ENCODE data around the gene NAV3. TPM values are rescaled to one million over a fixed set of nuclear protein-coding genes. Genes with fewer than 3 reads are reported as not detected.

Gene NAV3
- total and polyA plus RNA-seq, 4 donors = 1.6 to 12.5 (median 5.6) TPM

DNA sequence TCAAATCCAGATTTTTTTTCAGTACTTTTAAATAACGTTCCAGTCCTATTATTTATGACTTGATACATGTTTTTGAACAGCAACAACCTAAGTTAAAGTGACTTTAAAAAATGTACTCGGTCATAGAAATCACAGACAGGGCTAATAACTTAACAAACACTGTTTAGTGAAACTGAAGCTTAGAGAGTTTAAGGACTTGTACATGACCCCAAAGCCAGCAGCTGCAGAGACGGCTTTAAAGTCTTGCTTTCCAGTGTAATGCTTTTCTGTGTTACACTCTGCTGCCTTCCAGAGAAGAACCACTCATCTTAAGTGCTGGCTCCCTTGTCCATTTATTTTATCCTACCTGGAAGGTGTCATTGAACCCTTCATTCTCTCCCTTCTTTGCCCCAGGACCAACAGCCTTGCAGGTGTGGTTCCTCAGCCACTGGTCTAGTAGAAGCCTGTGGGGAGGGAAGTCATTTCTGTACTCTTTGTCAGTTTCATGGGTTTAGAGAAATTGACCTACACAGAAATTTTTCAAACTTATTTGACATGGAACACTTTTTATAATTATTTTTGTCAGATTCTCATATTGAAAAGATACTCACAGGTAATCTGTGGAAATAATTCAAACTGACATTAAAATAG, 60.9 kb downstream of the NAV3 start:
- ATAC-seq (ENCODE audit: insufficient read depth, low FRiP score) (no peak), DNase-seq (no peak)
- H3K36me3 ChIP-seq (ENCODE audit: control insufficient read depth in 4 of 4, insufficient read depth in 4 of 4, low read length in 4 of 4) = no peaks in the 10 kb centered on the region
- H3K9ac ChIP-seq (ENCODE audit: insufficient read depth in 1 of 2, low read length in 2 of 2) = no peak overlapping the region
- H3K27me3 ChIP-seq (ENCODE audit: control insufficient read depth in 3 of 3, insufficient read depth in 3 of 3, low read length in 2 of 3) = no peaks in the 10 kb centered on the region
- H3K27ac ChIP-seq (ENCODE audit: low read depth in 1 of 2, low read length in 1 of 2) = no peak overlapping the region
- no peak overlapping the region for H3K4me3 ChIP-seq
- 70 to 84% methylated on average over 3 of the region's 3 CpGs for WGBS, 2 donors
- no peaks in the 10 kb centered on the region for H3K4me1 ChIP-seq (ENCODE audit: control insufficient read depth in 5 of 5, insufficient read depth in 5 of 5, low read length in 5 of 5)
- H3K9me3 ChIP-seq (ENCODE audit: control insufficient read depth in 4 of 4, insufficient read depth in 3 of 4, low read length in 3 of 4) = no peaks in the 10 kb centered on the region
- TF ChIP-seq, protein P1, sequence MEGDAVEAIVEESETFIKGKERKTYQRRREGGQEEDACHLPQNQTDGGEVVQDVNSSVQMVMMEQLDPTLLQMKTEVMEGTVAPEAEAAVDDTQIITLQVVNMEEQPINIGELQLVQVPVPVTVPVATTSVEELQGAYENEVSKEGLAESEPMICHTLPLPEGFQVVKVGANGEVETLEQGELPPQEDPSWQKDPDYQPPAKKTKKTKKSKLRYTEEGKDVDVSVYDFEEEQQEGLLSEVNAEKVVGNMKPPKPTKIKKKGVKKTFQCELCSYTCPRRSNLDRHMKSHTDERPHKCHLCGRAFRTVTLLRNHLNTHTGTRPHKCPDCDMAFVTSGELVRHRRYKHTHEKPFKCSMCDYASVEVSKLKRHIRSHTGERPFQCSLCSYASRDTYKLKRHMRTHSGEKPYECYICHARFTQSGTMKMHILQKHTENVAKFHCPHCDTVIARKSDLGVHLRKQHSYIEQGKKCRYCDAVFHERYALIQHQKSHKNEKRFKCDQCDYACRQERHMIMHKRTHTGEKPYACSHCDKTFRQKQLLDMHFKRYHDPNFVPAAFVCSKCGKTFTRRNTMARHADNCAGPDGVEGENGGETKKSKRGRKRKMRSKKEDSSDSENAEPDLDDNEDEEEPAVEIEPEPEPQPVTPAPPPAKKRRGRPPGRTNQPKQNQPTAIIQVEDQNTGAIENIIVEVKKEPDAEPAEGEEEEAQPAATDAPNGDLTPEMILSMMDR (IDR thresholded peaks at IDR 0.05; ENCODE audit: control extremely low read depth, extremely low read depth) = no peak

DNA sequence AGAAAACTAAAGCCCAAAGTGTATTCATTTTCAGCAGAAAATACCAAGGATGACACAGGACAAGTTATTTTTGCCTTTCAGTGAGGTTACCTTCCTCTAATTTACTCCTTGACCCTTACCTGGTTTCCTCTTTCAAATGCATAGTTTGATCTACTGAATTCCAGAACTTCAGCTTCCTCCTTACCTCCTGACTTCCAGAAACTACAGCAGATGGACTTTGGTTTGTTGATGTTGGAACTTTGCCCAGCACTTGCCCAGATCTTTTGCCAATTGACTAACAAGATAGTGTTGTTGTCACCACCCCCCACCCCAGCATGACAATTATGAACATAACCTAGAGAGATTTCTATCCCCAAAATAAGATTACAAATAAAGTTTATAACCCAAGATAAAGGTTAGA, 63.2 kb downstream of the NAV3 start:
- no peak for ATAC-seq (ENCODE audit: insufficient read depth, low FRiP score)
- Histone ChIP-seq H3K27me3 (ENCODE audit: control insufficient read depth in 3 of 3, insufficient read depth in 3 of 3, low read length in 2 of 3) (no peaks in the 10 kb centered on the region), H3K9me3 (ENCODE audit: control insufficient read depth in 4 of 4, insufficient read depth in 3 of 4, low read length in 3 of 4) (no peaks in the 10 kb centered on the region), H3K9ac (ENCODE audit: insufficient read depth in 1 of 2, low read length in 2 of 2) (no peak overlapping the region), H3K4me3 (no peak overlapping the region), H3K27ac (ENCODE audit: low read depth in 1 of 2, low read length in 1 of 2) (no peak overlapping the region), H3K36me3 (ENCODE audit: control insufficient read depth in 4 of 4, insufficient read depth in 4 of 4, low read length in 4 of 4) (no peaks in the 10 kb centered on the region), H3K4me1 (ENCODE audit: control insufficient read depth in 5 of 5, insufficient read depth in 5 of 5, low read length in 5 of 5) (no peaks in the 10 kb centered on the region)
- DNase-seq = peak in 1 of 3 donors; percentile 5
- TF ChIP-seq, protein P1 (IDR thresholded peaks at IDR 0.05; ENCODE audit: control extremely low read depth, extremely low read depth) = no peak

DNA sequence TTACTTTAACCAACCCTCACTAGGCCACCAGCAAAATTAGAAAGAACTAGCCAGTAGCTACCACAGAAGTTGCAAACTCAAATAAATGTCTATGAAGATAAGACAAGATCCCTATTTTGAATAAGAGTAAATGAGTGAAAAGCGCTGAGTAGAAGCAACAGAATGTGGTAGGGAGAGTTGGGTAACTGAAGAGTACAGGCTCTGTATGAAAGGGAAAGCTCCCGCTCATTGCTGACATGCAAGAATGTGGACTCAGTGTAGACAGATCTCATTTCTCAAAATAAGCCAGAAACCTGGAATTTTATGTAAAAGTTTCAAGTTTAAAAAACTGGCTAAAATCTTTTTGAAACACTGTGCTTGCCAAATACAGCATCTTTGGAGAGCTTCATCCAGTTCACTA, 63.9 kb downstream of the NAV3 start:
- TF ChIP-seq, protein P1 (IDR thresholded peaks at IDR 0.05; ENCODE audit: control extremely low read depth, extremely low read depth) = no peak
- no peak overlapping the region for H3K4me3 ChIP-seq
- H3K27ac ChIP-seq (ENCODE audit: low read depth in 1 of 2, low read length in 1 of 2) = no peak overlapping the region
- WGBS, 2 donors = 91 to 94% methylated on average over 2 of the region's 2 CpGs
- H3K4me1 ChIP-seq (ENCODE audit: control insufficient read depth in 5 of 5, insufficient read depth in 5 of 5, low read length in 5 of 5) = no peaks in the 10 kb centered on the region
- H3K9ac ChIP-seq (ENCODE audit: insufficient read depth in 1 of 2, low read length in 2 of 2) = no peak overlapping the region
- H3K27me3 ChIP-seq (ENCODE audit: control insufficient read depth in 3 of 3, insufficient read depth in 3 of 3, low read length in 2 of 3) = no peaks in the 10 kb centered on the region
- H3K9me3 ChIP-seq (ENCODE audit: control insufficient read depth in 4 of 4, insufficient read depth in 3 of 4, low read length in 3 of 4) = no peaks in the 10 kb centered on the region
- no peaks in the 10 kb centered on the region for H3K36me3 ChIP-seq (ENCODE audit: control insufficient read depth in 4 of 4, insufficient read depth in 4 of 4, low read length in 4 of 4)
- DNase-seq (no peak), ATAC-seq (ENCODE audit: insufficient read depth, low FRiP score) (no peak)

DNA sequence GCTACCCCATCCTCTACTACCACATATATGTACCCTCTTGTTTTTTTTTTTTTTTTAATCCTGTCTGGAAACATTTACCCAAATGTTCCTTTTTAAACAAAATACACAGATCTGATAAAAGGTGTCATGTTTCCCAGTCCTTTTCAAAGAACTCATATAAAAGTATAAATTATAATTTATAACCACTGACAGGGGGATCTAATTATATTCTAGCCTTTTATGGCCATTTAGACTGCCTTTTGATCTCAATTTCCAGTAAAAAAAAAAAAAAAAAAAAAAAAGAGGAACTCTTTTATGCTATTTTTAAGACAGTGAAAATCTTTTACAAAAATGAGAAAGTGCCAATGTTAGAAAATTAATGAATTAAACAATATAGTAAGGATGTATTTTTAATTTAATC, 65.0 kb downstream of the NAV3 start:
- TF ChIP-seq, protein P1 (IDR thresholded peaks at IDR 0.05; ENCODE audit: control extremely low read depth, extremely low read depth) = no peak
- H3K9ac ChIP-seq (ENCODE audit: insufficient read depth in 1 of 2, low read length in 2 of 2) = no peak overlapping the region
- no peaks in the 10 kb centered on the region for H3K27me3 ChIP-seq (ENCODE audit: control insufficient read depth in 3 of 3, insufficient read depth in 3 of 3, low read length in 2 of 3)
- no peaks in the 10 kb centered on the region for H3K9me3 ChIP-seq (ENCODE audit: control insufficient read depth in 4 of 4, insufficient read depth in 3 of 4, low read length in 3 of 4)
- no peaks in the 10 kb centered on the region for H3K36me3 ChIP-seq (ENCODE audit: control insufficient read depth in 4 of 4, insufficient read depth in 4 of 4, low read length in 4 of 4)
- H3K27ac ChIP-seq (ENCODE audit: low read depth in 1 of 2, low read length in 1 of 2) = no peak overlapping the region
- ATAC-seq (ENCODE audit: insufficient read depth, low FRiP score) = no peak
- no peak overlapping the region for H3K4me3 ChIP-seq
- DNase-seq = no peak
- no peaks in the 10 kb centered on the region for H3K4me1 ChIP-seq (ENCODE audit: control insufficient read depth in 5 of 5, insufficient read depth in 5 of 5, low read length in 5 of 5)

Measured in lung (tissue), 12 donors.